ENCODE results near the gene CES2.

CES2 gene

GRCh38 chr16:66906916-66907836 lies 28.1 kb upstream of the CES2 start:
- Mint-ChIP-seq H3K9me3 (no peaks in the 10 kb centered on the region), H3K4me1 (ENCODE audit: low read depth) (peaks cover 6% of the 10 kb centered on the region), H3K27me3 (ENCODE audit: low read depth) (no peaks in the 10 kb centered on the region), H3K36me3 (ENCODE audit: low read depth) (no peaks in the 10 kb centered on the region), H3K27ac (peak overlapping the region; percentile 36), H3K4me3 (no peak overlapping the region)
- no peak for DNase-seq (ENCODE audit: low spot score)

DNA sequence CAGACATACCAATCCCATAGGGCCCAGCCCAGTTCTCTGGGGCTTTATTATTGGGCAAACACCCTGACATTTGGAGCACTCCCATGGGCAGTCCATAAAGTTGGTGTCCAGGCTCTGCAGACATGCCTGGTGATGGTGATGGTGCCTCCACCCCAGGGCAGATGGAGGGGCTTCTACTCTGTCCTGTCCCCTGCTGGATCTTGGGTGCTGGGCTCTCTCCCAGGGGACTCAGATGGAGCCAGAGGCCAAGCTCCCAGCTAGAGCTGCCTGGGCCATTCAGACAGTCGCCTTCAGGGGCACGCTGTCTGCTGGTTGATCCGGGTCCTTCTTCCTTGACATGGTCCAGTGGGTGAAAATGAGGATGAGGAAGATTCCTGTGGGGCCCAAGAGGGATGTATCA lies 27.2 kb upstream of the CES2 start:
- no peaks in the 10 kb centered on the region for H3K27me3 Mint-ChIP-seq (ENCODE audit: low read depth)
- H3K9me3 Mint-ChIP-seq = no peaks in the 10 kb centered on the region
- H3K36me3 Mint-ChIP-seq (ENCODE audit: low read depth) = no peaks in the 10 kb centered on the region
- no peak for DNase-seq (ENCODE audit: low spot score)
- H3K4me1 Mint-ChIP-seq (ENCODE audit: low read depth) = peaks cover 6% of the 10 kb centered on the region
- H3K4me3 Mint-ChIP-seq = no peak overlapping the region
- H3K27ac Mint-ChIP-seq = no peak overlapping the region

GRCh38 chr16:66908762-66909559 lies 26.4 kb upstream of the CES2 start:
- no peak for DNase-seq (ENCODE audit: low spot score)
- Mint-ChIP-seq H3K4me1 (ENCODE audit: low read depth) (peaks cover 6% of the 10 kb centered on the region), H3K27me3 (ENCODE audit: low read depth) (no peaks in the 10 kb centered on the region), H3K4me3 (no peak overlapping the region), H3K36me3 (ENCODE audit: low read depth) (no peaks in the 10 kb centered on the region), H3K27ac (no peak overlapping the region), H3K9me3 (no peaks in the 10 kb centered on the region)

GRCh38 chr16:66910175-66910940 lies 25.0 kb upstream of the CES2 start:
- Mint-ChIP-seq H3K27me3 (ENCODE audit: low read depth) (no peaks in the 10 kb centered on the region), H3K4me3 (no peak overlapping the region), H3K27ac (no peak overlapping the region), H3K4me1 (ENCODE audit: low read depth) (peaks cover 6% of the 10 kb centered on the region), H3K36me3 (ENCODE audit: low read depth) (no peaks in the 10 kb centered on the region), H3K9me3 (no peaks in the 10 kb centered on the region)
- no peak for DNase-seq (ENCODE audit: low spot score)

DNA sequence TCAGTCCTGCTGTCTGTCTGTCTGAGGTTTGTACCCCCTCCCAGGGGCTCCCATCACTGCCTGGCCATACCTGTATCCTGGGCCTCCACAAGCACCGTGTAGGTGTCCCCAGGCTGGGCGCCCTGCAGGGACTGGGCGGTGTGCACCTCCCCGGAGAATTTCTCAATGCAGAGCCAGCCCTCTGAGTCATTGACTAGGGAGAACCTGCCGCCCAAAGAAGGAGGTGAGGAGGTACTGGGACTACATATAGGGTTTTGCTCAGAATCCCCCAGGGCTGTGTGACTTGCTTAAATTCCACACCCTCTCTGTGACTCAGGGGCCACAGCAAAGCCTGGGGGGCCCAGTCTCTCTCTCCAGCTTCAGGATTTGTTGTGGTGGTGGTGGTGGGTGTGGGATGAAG lies 24.2 kb upstream of the CES2 start:
- Mint-ChIP-seq H3K4me1 (ENCODE audit: low read depth) (peaks cover 2% of the 10 kb centered on the region), H3K27me3 (ENCODE audit: low read depth) (no peaks in the 10 kb centered on the region), H3K9me3 (no peaks in the 10 kb centered on the region), H3K4me3 (no peak overlapping the region), H3K27ac (no peak overlapping the region), H3K36me3 (ENCODE audit: low read depth) (no peaks in the 10 kb centered on the region)
- DNase-seq (ENCODE audit: low spot score) = no peak

DNA sequence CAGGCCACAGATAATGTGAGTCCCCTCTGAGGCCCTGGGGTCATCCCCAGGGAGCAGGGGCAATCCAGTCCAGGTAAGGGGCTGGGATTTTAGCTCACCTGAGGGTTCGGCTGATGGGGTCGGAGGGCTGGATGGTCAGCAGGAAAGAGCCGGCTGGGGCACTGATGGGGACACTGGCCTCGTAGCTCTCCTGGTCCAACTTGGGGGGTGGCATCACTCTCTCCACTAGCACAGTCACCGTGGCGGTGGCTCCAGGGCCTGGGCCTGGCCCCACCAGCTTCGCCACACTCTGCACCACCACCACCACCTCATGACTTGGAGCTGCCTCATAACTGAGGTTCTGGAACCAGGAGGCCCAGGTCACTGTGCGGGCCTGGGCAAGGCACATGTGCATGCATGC lies 23.5 kb upstream of the CES2 start:
- Mint-ChIP-seq H3K4me3 (no peak overlapping the region), H3K36me3 (ENCODE audit: low read depth) (no peaks in the 10 kb centered on the region), H3K27ac (no peak overlapping the region), H3K27me3 (ENCODE audit: low read depth) (no peaks in the 10 kb centered on the region), H3K9me3 (no peaks in the 10 kb centered on the region), H3K4me1 (ENCODE audit: low read depth) (no peaks in the 10 kb centered on the region)
- DNase-seq (ENCODE audit: low spot score) = no peak

DNA sequence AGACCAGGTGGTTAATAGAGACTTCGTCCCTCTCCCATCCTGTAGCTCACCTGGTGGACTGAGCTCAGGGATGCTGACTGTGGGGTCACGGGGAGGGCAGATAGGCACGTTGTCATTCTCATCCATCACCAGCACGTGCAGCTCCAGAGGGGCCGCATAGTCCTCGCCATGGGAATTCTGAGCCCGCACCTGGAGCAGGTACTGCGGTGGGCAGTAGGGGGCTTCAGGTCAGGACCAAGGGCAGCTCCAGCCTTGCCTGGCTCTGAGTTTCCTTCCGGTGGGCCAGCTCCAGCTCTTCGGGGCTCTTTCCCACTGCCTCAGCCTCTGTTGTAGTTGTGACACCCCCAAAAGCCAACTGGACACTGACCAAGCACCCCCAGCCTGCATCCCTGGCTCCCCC lies 22.2 kb upstream of the CES2 start:
- H3K27ac Mint-ChIP-seq = no peak overlapping the region
- H3K9me3 Mint-ChIP-seq = no peaks in the 10 kb centered on the region
- no peaks in the 10 kb centered on the region for H3K36me3 Mint-ChIP-seq (ENCODE audit: low read depth)

DNA sequence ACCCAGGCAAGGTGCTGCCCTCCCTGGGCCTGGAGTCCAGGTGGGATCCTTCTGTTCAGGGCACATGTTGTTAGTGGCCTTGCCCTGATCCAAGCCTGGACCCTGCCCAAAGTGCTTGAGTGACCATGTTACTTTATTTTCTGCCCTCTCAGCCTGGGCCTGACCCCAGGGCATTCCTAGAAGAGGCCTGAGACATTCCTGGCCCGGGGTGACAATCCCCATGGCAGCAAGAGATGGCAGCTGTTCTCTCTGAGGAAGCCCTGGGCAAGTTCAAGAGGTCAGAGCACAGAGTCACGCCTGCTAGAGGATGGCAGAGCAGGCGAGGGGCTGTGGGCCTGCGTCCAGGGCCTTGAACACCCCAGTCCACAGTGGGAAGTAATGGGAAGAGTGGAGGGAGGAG lies 21.6 kb upstream of the CES2 start:
- DNase-seq (ENCODE audit: low spot score) = no peak
- Mint-ChIP-seq H3K4me1 (ENCODE audit: low read depth) (no peaks in the 10 kb centered on the region), H3K27ac (no peak overlapping the region), H3K36me3 (ENCODE audit: low read depth) (no peaks in the 10 kb centered on the region), H3K9me3 (no peaks in the 10 kb centered on the region), H3K4me3 (no peak overlapping the region), H3K27me3 (ENCODE audit: low read depth) (no peaks in the 10 kb centered on the region)

More for the DNA sequence above, 22.2 kb upstream of the CES2 start:
- no peaks in the 10 kb centered on the region for H3K4me1 Mint-ChIP-seq (ENCODE audit: low read depth)
- no peak overlapping the region for H3K4me3 Mint-ChIP-seq
- DNase-seq (ENCODE audit: low spot score) = no peak
- no peaks in the 10 kb centered on the region for H3K27me3 Mint-ChIP-seq (ENCODE audit: low read depth)

DNA sequence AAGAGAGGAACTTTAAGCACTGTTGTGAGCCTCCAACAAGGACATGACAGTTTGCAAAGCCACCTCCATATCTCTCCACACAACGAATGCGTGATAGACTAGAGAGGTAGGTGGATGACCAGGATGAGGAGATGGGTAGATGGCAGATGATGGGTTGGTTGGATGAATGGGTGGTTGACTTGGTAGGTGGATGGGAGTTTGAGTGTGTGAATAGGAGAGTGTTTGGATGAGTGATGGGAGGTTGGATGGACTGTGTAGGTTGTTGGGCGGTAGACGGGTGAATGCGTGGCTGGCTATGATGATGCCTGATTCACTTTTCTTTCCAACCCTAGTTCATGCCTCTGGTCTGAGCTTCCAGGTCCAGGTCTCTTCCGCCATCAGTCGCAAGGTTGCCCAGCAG lies 20.8 kb upstream of the CES2 start:
- H3K27ac Mint-ChIP-seq = no peak overlapping the region

DNA sequence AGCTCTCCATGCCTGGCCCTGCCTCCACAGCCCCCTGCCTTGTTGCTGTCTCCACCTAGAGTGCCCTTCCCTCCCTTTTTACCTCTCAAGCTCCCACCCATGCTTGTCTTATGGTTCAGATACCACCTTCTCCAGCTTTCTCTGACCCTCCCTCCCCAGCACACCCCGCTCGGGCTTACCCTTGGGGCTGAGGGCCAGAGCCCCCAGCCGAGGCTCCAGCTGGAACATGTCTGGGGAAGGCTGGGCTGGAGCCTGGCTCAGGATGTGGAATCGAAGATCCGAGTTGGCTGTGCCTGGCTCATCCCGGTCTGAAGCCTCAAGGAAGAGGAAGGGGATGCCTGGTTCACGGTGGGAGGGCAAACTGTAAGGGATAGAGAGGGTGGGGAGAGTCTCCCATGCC lies 20.3 kb upstream of the CES2 start:
- Mint-ChIP-seq H3K36me3 (ENCODE audit: low read depth) (no peaks in the 10 kb centered on the region), H3K9me3 (no peaks in the 10 kb centered on the region), H3K4me1 (ENCODE audit: low read depth) (no peaks in the 10 kb centered on the region), H3K27ac (no peak overlapping the region), H3K27me3 (ENCODE audit: low read depth) (peaks cover 4% of the 10 kb centered on the region), H3K4me3 (no peak overlapping the region)
- DNase-seq (ENCODE audit: low spot score) = no peak

More for the DNA sequence above, 20.8 kb upstream of the CES2 start:
- no peak for DNase-seq (ENCODE audit: low spot score)
- H3K4me3 Mint-ChIP-seq = no peak overlapping the region
- H3K4me1 Mint-ChIP-seq (ENCODE audit: low read depth) = no peaks in the 10 kb centered on the region
- no peaks in the 10 kb centered on the region for H3K27me3 Mint-ChIP-seq (ENCODE audit: low read depth)
- H3K9me3 Mint-ChIP-seq = no peaks in the 10 kb centered on the region
- H3K36me3 Mint-ChIP-seq (ENCODE audit: low read depth) = no peaks in the 10 kb centered on the region

- no peaks in the 10 kb centered on the region for H3K4me1 Mint-ChIP-seq (ENCODE audit: low read depth)
- H3K4me3 Mint-ChIP-seq = no peak overlapping the region
- peaks cover 14% of the 10 kb centered on the region for H3K27me3 Mint-ChIP-seq (ENCODE audit: low read depth)
- DNase-seq (ENCODE audit: low spot score) = no peak
- H3K9me3 Mint-ChIP-seq = no peaks in the 10 kb centered on the region
- H3K27ac Mint-ChIP-seq = no peak overlapping the region
- H3K36me3 Mint-ChIP-seq (ENCODE audit: low read depth) = no peaks in the 10 kb centered on the region
These were observed 18.8 kb upstream of the CES2 start for GRCh38 chr16:66916518-66916917.

GRCh38 chr16:66917741-66918140 lies 17.6 kb upstream of the CES2 start:
- H3K27me3 Mint-ChIP-seq (ENCODE audit: low read depth) = peaks cover 14% of the 10 kb centered on the region
- H3K9me3 Mint-ChIP-seq = no peaks in the 10 kb centered on the region
- no peak overlapping the region for H3K27ac Mint-ChIP-seq
- DNase-seq (ENCODE audit: low spot score) = no peak
- H3K4me1 Mint-ChIP-seq (ENCODE audit: low read depth) = no peaks in the 10 kb centered on the region
- no peak overlapping the region for H3K4me3 Mint-ChIP-seq
- H3K36me3 Mint-ChIP-seq (ENCODE audit: low read depth) = no peaks in the 10 kb centered on the region

DNA sequence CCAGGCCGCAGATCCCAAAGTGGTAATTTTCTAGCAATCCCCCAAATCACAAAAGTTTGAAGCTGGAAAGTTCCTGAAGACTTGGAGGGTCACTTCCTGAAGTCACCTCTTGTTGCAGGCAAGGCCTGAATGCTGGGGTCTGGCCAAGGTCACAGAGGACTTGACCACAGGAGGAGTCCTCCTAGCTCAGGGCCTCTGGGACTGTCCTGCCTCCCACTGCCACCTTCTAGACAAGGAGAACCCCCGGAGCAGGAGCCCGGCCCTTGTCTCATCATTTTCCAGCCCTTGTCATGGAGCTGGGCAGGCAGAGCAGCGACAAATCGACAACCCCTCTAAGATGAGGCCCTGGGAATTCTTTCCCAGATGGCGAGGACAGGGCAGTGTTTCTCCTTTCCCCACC lies 17.0 kb upstream of the CES2 start:
- no peaks in the 10 kb centered on the region for H3K36me3 Mint-ChIP-seq (ENCODE audit: low read depth)
- no peak overlapping the region for H3K27ac Mint-ChIP-seq
- no peak for DNase-seq (ENCODE audit: low spot score)
- peaks cover 15% of the 10 kb centered on the region for H3K27me3 Mint-ChIP-seq (ENCODE audit: low read depth)
- H3K4me3 Mint-ChIP-seq = no peak overlapping the region
- H3K9me3 Mint-ChIP-seq = no peaks in the 10 kb centered on the region
- no peaks in the 10 kb centered on the region for H3K4me1 Mint-ChIP-seq (ENCODE audit: low read depth)

Measured in T-helper 2 cell treated with Interferon-gamma antibody and Interleukin-4, amounts not matched to agents 5 μg/mL and 100 μg/mL, for 36 hours (primary cell).